HG03097 (cell line): ENCODE measurements around the gene LHX1.

Source experiments
- ATAC-seq: cut with Tn5 transposase; IDR thresholded peaks from one replicate; pipeline ENCODE4 v1.9.1; 2021; ENCODE audit not compliant: unreplicated experiment, low FRiP score

LHX1 gene

DNA sequence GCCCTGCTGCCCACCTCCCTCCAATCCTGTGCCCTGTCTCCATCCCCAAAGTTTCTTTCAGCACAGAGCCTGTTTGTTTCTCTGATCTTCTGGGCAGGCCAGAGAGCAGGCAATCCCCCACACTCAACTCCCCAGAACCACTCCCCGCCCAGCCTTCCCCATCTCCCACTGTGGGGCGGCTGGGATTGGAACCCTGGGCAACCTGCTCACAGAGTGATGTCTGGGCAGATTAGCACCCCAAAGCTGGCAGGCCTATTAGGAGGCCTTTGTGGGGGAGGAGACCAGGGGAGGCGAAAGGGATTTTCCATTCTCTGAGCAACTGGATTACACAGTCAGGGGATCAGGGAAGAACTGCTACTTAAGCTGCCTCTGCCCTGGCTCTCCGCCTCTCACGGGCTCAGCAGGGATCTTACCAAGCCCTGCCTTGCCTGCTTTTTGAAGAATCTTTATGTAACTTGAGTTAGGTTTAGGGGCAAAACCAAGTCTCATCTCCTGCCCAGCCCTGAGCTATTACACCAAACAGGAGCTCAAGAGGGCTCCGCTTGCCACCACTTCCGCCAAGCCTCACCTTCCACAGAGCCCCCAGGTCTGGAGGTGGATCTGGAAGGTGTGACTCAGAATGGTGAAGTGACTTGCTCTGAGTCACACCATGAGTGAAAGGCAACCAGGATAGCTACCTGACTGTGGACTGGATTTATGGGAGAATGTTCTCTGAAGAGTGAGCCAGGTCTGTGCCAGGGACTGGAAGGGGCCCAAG lies 16.0 kb upstream of the LHX1 start:
- no peak for ATAC-seq

GRCh38 chr17:36922175-36922574 lies 15.1 kb upstream of the LHX1 start:
- no peak for ATAC-seq

- no peak for ATAC-seq
Measured at GRCh38 chr17:36923814-36924221, 13.5 kb upstream of the LHX1 start.

DNA sequence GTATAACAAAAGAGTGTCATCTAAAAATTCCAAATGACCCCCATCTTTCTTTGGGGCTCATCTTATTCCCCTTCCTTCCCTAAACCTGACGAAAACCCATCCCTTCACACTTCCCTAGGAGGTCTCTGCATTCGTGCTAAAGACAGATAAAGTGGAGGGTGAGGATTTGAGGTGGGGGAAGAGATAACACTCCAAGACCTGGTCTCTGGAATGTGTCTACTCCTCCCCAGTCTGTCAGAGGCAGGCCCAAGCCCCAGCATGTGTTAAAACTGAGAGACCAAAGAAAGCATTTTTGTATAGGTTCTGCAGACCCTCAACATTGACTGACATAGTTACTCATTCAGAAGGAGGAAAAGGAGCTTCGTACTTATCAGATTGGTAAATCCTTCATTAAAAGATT lies 11.0 kb upstream of the LHX1 start:
- no peak for ATAC-seq

DNA sequence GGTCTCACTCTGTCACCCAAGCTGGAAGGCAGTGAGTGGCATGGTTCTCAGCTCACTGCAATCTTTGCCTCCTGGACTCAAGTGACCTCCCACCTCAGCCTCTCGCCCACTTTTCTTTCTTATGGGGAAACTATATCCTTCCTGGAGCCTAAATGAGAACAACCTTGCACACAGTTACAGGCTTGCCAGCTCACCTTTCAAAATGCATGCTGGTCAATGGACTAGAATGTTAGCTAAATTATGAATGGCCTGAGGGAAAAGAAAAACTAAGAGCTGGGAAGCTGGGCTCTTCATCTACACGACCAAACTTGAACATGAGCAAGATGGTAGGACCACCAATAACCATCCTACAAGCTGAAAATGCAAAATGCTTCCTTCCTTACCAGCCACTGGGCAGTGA lies 10.6 kb upstream of the LHX1 start:
- no peak for ATAC-seq

GRCh38 chr17:36928471-36929345 lies 8.6 kb upstream of the LHX1 start:
- no peak for ATAC-seq

DNA sequence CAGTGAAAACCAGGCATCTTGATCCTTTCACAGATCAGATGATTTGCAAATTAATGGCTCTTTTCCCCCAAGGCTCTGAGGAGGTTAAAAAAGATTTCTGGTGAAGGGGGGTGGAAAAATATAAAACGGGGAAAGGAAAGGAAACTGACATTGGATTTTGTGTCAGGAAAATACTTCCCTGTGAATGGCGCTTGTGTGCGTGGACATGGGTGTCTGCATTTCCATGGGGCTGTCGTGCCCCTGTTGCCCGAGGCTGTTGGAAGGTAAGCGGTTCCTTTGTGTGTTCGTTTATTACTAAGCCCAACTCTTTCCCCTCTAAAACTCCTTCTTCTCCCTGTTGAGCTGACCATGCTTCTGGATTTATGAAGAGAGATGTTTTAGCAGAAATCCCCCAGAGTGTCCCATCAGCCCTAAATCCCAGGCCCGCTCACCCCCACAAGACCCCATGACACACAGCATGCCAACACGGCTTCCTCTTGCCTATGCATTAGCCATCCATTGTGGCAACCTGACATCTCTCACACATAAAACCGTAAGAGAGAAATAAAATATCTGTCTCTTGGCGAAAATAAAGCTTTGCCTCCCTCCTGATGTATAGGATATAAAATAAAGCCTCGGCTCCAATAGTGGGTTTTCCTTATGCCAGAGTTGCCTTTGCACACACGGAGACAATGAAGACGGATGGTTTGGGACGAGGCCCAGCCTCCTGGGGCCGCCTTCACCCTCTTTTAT lies 7.3 kb upstream of the LHX1 start:
- no peak for ATAC-seq

DNA sequence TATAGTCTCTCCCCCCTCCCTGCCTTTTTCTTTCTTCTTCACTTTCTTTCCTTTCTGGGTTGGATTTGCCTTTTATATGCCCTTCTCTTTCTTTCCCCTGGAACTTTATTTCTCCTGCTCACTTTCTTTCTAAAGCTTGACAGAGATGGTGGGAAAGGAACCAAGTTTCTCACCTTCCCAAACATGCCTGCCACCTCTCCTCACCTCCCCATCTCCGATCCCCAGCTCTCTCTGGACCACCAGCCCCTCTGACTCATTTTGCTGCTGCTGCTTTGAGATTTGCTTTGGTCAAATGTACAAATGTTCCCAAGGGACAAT lies 6.7 kb upstream of the LHX1 start:
- ATAC-seq, result no peak

DNA sequence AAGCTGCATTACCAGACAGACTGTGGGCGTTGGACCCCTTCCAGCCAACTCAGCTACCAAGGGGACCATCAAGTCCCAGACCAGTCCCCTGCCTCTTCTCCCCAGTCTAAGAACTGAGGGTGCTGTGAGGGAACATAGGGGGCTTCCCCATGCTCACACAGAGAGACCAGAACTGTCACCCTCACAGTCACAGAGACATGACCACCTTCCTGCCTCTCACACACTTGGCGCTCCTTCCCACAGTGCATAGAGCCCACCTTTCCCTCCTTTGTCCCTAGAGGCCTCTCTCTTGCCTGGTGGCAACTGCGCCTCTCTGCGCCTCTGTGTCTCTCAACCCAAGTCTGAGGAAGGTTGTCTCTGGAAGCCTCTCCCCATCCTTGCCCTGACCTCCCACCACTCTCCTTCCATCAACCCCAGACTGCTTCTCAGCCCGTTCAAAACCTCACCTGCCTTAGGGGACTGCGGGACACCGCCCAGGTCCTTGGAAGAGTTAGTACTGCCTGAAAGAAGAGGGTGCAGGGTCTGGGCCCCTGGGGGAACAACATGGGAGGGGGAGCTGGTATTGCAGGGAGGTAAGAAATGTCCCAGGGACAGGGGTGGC lies 6.1 kb upstream of the LHX1 start:
- no peak for ATAC-seq

DNA sequence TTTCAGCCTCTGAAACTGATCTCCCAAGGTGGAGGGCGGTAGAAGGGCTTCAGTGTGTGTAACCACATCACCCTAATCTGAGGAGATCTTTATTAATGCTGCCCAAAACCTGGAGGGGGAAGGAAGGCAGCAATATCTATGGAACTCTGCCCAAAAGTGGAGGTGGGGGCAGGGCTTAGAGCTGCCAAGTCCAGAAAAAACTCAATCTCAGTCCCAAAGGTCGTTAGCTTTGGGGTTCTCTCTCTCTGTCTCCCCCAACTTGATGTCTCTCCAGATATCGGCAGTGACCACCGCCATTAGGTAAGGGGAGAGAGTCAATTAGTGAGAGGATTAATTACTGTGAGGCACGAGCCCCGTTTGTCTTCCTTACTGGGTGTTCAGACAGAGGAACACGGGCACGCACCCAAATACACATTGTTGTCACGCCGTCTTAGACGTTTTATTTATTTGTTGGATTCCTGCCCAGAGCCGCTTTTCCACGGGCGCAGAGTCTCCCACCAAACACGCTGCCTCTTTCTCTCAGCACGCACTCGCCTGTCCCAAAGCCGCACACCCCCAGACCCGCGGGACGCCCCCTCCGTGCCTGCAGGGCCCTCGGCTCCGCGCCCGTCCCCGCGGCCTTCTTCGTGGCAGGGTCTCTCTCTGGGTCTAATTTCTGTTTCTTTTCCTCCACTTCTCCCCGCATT lies 5.4 kb upstream of the LHX1 start:
- ATAC-seq, result no peak

DNA sequence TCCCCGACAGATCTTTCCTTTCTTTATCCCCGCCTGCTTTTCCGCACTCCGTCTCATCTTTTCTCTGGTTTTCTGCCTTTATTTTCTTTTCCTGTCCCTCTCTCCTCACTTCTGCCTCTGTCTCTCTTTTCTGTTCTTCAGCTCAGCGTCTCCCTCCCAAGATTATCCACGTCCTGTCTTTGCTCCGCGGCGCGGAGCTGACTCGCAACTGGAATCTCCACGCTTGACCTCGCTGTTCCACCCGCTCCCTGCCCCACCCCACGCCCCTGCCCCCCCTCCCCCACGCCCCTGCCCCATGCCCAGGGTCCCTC lies 4.9 kb upstream of the LHX1 start:
- ATAC-seq, result no peak

GRCh38 chr17:36932694-36933511 lies 4.4 kb upstream of the LHX1 start:
- ATAC-seq, result no peak

GRCh38 chr17:36933512-36934143 lies 3.6 kb upstream of the LHX1 start:
- no peak for ATAC-seq

DNA sequence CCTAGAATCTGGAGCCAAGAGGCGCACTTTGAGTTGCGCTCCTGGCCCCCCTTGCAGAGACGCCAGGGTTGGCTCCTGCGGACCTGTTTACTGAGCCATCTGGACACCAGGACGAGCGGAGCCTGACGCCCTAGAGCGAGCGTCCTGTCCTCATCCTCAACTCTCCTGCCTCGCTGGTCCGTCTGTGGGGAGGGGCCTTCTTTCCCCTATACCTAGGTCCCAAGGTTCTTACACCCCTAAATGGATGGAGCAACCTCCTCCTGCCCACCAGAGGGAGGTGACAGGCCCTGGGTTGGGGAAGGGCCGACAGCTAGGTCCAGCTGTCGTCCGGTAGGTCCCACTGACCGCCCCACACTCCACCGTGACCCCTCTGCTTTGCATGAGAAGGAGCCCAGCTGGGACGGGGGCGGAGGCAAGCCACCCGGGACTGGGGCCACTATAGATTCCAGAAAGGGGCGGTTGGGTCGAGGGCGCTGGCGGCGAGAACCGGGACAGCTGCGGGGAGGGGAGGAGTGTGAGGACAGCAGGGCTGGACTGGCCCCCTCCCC lies 3.1 kb upstream of the LHX1 start:
- no peak for ATAC-seq

DNA sequence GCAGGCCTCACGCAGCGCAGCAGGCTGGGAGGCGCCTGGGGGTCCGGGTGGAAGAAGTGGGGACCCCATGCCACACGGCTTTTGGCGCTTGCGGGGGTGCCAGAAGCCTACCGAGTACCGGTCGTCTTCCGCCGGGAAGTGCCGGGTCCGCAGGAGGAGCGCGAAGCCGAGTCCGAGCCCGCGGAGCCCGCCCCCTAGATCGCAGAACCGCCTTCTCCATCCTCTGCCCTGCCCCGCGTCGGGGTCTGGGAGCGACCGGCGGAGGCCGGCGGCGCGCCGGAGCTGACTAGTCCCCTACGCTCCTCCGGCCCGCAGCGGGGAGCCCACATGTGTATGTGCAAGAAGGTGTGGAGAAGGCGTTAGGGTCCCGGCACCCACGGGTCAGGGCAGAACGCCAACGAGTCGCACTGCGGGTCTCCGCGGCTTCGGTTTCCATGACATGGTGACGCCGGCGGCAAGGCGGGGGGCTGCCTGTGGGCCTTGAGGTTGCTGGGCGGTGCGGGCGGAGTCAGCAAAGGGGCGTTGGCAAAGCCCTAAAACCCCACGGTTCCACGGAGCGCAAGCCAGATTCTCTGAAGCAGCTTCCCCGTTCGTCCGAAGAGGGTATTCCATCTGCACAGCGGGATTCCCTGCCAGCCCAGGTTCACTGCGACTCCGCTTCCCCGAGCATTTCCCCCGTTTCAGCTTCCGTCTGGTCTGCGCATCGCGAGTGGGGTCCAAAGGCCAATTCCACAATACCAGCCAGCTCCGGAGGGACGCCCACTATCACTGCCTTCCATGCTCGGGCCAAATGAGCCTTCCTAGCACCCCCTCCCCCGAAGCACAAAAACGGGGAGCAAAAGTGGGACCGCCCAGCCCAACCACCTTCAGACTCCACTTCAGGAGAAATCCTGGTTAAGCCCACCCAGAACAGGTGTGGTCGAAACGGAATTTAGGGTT lies 2.3 kb upstream of the LHX1 start:
- ATAC-seq, result no peak

GRCh38 chr17:36935671-36936454 lies 1.4 kb upstream of the LHX1 start:
- no peak for ATAC-seq

GRCh38 chr17:36936455-36937000 lies 747 bp upstream of the LHX1 start:
- no peak for ATAC-seq
